Measurements from ENCODE around the gene NRXN3.

NRXN3 gene

DNA sequence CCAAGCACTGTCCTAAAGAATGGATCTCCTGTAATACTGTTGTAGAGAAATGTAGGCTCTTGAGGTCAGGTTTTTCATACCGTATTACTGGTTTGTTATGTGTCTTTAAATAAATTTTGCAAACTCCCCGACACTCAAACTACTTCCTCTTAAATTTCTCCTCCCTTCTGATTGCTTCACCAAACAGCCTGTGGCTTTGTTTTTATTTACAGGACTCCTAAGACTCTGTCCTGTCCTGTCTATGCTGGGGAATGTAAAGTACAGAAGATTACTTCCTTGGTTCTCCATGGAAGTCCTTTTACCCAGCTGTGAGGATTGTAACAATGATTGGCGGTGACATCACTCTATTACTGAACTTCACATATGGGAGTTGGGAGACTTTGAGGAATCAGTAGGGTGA is 1167.6 kb downstream of the NRXN3 start:
- DNase-seq: no peak
- intact Hi-C loops (cut with DNase I): no loop called here

DNA sequence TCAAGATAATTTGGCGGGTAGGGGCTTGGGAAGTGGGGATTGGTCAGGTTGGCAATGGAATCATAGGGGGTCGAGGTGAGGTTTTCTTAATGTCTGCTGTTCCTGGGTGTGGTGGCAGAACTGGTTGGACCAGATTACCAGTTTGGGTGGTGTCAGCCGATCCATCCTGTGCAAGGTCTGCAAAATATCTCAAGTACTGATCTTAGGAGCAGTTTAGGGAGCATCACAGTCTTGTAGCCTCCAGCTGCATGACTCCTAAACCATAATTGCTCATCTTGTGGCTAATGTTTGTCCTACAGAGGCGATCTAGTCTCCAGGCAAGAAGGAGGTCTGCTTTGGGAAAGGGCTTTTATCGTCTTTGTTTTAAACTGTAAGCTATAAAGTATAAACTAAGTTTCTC is 1172.8 kb downstream of the NRXN3 start:
- DNase-seq: no peak
- intact Hi-C loops (cut with DNase I): no loop called here

DNA sequence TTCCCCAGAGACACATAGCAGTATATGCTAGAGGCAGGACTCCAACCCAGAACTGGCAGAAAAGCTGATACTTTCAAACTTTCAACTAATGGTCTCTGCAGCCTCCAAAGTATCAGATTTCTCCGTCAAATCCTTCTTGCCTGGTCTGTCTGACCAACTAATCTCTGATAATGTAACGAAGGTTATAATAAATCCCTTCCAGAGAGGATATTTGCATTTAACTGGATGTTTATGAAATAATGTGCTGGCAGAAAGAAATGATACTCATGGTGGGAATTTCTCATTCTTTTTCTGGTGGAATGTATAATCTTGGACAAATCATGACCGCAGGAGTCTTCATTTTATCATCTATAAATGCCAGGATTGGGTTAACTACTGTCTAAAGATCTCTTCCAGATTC is 1180.8 kb downstream of the NRXN3 start:
- DNase-seq: no peak
- intact Hi-C loops (cut with DNase I): no loop called here

DNA sequence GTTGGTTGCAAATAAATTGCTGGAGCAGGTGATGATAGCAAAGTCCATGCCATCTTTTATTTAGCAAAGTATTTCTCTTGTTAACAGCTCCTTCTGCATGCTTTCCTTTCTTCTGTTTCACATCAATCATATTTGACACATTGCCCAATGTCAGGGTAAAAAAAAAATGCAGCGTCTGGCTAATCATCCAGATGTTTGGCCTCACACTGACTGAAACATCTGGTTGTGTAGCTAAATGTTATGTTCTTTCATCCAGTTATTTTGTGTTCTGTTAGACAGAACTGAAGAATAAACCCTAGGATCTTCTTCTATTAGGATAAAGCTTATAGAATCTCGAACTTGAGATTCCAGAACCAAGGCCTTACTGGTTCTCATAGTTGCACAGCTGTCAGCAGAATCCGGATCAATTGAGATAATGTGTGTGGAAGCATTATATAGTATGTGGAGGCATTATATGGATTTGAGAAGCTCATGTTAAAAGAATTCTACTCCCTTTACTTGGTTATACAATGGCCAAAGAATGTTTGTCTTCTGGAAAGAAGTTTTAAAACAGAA is 1182.0 kb downstream of the NRXN3 start:
- DNase-seq: no peak
- intact Hi-C loops (cut with DNase I): no loop called here

DNA sequence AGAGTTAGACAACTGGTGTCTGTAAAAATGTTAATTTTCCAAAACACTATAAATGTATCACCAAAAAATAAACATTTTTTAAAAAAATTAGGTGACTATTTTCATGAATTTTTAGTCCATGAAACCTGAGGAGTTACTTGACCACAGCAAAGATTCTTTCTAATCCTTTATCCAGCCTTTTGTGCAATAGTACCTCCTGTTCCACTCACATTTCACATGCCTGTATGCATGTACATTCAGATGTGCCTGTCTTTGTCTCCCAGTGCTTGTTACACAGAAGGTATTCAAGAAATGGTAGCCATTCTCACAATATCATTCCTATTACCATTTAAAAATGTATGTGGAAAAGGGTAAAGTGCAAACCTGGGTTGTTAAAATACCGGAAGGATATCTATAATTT is 1184.2 kb downstream of the NRXN3 start:
- DNase-seq: no peak
- intact Hi-C loops (cut with DNase I): no loop called here

DNA sequence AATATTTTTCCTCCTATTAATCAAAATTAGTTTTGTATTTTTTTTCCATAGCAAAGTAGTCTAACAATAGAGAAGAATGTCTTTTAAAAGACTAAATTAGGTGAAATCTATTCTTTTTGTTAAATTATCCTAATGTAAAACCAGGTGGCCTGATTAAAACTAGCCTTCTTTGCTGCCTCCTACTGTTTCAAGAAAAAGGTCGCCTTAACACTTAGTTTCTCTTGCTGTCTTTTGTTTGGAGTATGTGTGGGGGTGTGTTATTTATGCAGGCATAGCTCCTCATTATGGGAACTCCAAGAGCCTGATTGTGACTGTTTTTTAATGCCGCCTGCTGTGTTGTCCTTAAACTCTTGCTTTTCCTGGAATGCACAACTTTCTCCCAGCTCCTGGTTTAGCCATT is 1185.9 kb downstream of the NRXN3 start:
- DNase-seq: no peak
- intact Hi-C loops (cut with DNase I): no loop called here

DNA sequence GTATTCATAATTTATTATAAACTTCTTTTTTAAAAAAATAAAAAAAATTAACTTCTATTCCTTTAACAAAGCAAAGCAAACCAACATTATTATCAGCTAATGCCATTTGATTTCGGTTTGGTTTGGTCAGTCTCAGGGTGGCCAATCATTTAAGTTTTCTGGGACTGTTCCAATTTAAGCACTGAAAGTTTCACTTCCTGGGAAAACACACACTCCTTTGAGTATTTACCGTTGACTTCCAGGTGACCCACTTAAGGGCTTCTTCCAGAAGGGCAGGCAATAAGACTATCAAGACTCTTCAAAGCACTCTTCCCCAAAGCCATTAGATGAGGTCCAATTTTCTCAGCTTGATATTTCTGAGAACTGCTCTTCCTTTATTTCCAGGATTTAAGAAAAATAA is 1187.1 kb downstream of the NRXN3 start:
- intact Hi-C loops (cut with DNase I): no loop called here
- no peak for DNase-seq

DNA sequence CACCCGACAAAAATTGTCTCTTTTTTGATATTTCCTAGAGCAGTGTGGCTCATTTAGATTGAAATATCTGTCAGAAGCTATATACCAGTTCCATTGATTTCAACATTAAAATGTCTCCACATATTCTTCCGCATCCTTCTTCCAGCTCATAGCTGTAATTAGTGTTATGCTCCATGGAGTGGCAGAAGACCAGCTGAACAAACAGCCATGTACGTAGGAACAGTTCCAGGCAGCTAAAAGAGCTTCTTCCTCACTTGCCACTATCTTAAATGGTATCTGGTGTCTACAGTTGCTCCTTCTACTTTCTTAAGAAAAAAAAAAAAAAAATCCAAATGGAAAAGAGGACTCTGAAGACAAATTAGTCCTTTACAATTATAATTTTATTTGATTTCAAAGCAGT is 1193.1 kb downstream of the NRXN3 start:
- intact Hi-C loops (cut with DNase I): no loop called here
- no peak for DNase-seq

DNA sequence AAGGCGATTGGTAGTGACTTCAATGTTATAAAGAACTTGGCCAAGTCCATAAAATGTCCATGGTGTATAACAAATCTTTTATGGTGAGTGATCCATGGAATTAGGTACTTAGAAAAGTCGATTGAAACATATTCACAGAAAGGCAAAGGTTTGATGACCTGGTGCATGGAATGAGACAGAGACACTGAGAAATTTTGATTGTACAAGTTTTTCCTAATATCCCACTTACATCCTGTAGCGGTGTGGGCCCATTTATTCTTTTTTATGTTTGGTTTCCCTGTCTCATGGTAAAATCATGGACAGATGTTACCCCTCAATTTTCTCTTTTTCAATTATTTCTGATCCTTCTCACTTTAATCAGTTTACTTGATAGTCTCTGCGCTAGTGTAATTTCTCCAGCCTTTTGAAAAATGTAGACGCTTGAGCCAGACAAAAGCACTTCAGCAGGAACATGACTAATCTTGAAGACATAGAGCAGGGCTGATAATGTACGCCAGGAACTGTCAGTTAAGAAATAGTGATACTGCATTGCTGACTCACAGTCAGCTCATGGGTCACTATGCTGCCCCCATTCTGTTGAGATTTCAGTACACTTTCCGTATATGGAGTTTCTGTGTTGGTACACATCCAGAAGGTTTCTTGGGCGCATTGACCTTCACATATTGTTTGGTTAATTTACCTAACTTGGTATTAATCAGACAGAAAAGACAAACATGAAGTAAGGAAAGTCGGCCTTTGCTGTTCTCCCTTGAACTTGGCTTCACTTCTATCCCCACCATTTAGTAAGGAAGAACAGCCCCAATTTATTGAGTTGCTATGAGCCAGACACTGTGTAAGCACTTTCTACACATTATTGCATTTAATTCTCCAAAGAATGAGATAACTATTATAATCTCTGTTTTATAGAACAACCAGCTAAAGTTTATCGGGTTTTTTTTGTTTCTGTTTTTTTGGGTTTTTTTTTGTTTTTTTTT is 1199.5 kb downstream of the NRXN3 start:
- no peak for DNase-seq
- intact Hi-C loops (cut with DNase I): no loop called here

DNA sequence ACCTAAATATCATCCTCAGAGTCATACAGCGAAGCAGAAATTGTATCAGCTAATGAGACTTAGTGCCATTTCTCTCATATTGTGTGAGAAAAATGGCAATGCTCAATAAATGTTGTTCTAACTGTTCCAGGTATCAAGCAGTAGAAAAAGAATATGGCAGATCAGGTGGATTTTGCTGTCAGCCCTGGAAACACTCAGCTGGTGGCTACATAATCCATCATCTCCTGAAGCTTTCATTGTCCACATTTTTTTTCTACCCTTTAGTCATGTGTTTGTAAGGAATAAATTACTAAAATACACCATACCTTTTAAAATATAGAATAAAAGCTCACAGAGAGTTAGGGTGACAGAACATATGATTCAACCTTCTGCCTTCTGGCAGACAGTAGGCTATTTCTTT is 1200.8 kb downstream of the NRXN3 start:
- intact Hi-C loops (cut with DNase I): no loop called here
- no peak for DNase-seq

DNA sequence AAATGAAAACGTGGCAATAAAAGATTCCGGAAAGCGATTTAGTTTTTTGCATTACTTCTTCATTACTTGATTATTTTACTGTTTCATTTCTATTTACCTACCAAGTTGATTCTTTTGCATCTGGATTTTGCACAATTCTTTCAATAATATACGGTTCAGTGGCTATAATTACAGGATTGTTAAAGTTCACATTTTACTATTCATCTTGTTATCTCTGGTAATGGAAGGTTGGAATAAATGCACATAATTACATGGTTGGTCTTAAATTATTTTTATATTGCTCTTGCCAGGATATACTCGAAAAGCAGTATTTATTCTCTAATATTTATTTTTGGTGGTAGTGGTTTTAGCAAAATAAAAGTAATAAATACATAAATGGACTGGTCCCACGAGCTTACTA is 1203.3 kb downstream of the NRXN3 start:
- intact Hi-C loops (cut with DNase I): no loop called here
- DNase-seq: no peak

DNA sequence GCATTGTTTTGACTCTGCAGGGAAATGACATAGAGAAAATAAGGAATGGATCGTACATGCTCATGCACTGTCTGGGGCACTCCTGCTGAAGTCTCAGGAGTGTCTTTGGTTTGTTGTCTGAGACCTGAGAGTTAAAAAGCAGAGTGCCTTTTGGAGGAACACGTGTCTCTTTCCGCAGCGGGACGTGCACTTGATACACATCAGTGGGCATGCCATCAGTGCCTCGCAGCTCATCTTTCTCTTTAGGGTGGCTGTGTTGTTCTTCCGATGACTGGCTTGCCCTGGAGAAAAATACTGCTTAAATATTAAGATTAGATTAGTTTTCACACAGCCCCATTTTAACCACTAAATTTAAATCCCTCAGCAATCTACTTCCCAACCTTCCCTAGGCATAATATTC is 1205.2 kb downstream of the NRXN3 start:
- intact Hi-C loops (cut with DNase I): no loop called here
- DNase-seq: no peak

DNA sequence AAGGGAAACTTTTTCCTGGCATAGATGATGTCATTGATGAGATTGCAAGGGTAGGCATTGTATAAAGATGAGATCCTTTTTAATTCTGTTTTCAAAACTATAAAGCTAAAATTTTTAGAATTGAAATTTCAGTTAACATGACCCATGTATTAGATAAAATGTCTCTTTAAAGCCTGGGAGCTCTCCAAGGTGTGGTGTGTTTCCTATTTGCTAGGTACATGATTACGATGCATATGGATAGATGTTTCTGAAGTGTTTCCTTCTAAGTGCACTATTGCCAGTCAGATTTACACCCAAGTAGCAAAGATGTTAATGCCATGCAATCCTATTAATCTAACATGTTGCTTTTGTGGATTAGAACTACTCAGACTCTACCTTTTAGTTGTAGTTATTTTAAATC is 1206.4 kb downstream of the NRXN3 start:
- intact Hi-C loops (cut with DNase I): no loop called here
- DNase-seq: no peak

DNA sequence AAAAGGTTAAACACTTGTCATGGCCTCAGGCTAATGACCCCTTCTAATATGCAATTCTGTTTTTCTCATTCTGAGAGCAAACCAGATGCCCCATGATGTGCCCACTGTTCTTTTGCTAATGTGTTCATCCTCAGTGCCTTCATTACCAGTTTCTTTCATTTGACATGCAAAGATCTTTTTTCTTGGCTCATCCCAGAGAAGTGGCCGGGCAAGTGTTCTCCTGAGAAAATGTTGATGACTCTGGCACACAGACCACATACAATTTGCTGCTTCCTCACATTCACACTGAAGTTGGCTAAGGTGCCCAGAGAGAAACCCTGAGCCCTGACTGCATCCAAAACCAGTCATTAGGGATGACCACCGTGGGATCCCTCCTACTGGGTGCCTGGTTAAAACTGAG is 1207.8 kb downstream of the NRXN3 start:
- intact Hi-C loops (cut with DNase I): no loop called here
- DNase-seq: no peak

DNA sequence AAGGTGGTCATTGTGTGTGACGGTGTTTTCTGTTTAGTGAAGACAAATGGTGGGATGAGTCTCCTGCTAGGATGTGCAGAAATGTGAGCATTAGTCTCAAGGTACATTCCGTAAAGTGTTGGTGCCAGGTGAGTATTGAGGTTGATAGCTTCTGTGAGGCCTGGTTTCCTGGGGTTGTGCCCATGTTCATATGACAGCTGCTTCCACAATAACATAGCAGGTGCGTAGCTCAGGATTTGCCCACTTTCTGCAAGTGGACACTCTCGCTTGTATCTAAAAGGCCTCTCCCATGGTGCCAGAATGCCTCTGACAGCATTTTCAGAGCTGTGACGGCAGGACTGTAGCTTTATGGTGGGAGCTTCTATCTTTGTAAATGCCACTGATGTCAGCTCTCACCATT is 1209.1 kb downstream of the NRXN3 start:
- intact Hi-C loops (cut with DNase I): no loop called here
- DNase-seq: no peak

DNA sequence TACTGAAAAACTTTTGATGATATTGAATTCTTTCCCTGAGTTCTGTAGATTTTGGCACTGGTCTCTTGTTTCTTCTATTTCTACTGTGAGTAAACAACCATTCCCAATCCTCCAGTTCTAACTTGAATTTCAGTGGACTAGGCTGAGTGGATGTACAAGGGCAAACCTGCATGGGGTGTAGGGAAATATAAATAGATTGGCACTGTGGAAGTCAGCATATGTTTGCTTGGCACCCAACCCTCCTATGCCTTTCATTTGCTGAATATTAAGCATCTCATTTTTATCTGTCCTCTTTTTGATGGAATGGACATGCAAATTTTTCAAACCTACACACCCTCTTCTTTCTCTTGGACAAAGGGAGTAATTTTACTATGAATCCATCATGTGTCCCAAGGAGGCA is 1212.9 kb downstream of the NRXN3 start:
- DNase-seq: no peak
- intact Hi-C loops (cut with DNase I): no loop called here

DNA sequence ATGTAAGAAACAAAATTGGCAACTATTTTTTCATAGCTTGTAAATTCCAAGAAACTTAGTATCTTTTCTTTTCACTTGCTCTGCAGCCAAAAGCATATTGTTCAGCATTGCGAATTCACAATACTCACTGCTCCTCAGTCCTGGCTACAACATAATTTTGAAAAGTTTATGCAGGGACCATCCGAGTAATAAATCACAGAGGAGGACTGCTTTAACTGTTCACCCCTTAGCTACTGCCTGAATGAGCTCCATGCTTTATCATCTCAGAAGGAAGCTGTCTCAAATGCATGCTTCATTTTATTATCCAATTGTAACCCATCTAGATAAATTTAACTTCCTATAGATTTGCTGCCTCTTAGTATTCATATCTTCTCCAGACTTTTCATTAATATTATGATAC is 1213.3 kb downstream of the NRXN3 start:
- intact Hi-C loops (cut with DNase I): no loop called here
- DNase-seq: no peak

DNA sequence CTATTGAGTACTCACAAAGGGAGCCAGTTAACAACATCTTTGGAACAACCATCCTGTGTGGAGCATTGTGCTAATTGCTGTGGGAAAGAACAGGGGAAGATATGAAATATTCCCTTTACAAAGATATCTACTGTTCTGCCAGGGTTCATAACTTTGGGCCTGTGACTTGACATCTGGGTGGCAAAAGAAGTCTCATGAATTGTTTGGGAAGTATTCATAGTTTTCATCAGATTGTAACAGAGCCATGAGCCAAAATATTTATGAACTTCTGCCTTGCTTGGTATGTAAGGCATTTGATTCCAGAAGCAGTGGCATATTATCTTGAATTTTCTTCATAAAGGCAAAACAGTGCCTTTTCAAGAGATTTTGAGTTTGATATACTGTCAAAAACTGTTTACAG is 1224.9 kb downstream of the NRXN3 start:
- DNase-seq: no peak
- intact Hi-C loops (cut with DNase I): no loop called here

DNA sequence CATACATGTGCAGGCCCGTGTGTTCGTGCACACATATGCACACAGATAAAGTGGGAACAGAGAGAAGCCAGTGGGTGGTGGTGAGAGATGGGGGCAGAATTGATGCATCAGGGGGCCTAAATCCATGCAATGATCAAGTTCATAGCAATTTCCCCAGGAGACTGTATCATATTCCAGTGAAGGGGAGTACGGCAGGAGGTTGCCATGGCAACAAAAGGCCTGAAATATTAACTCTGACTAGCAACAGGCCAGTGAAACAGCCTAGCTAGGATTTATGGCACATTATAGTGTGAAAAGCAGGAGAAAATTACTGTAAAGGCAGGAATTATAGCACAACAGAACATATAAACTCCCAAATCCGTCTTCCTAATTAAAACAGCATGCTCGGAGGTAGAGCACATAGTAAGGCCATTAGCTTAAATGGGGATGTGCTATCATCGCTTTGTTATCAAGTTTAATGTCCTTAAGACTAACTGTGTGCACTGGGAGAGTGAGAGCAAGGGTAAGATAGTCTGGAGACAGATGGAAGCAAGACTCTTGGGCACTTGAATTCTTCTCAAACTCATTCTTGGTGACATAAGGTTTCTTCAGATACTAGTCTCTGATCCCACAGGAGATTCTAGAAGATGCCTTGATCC is 1234.8 kb downstream of the NRXN3 start:
- DNase-seq: peak in 3 of 10 donors; percentile 4 to 57 (median 9)
- intact Hi-C loops (cut with DNase I): no loop called here

DNA sequence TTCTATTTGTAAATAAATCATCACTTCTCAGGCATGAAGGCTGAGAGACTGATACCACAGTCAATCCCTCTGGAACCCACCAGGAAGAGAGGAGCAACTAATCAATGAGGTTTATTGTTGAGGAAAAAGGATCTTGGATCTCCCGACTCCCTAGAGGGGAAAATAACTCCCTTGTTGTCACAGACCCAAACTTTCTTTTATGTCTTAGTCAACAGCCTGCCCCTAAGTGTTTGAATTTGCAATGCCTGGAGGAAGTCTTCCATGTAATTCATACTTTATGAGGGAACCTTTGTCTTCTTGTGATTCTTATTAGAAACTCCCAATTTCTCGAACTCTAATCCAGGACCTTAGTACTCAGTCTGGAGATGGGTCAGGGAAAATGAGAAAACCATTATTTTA is 1235.3 kb downstream of the NRXN3 start:
- intact Hi-C loops (cut with DNase I): no loop called here
- no peak for DNase-seq

DNA sequence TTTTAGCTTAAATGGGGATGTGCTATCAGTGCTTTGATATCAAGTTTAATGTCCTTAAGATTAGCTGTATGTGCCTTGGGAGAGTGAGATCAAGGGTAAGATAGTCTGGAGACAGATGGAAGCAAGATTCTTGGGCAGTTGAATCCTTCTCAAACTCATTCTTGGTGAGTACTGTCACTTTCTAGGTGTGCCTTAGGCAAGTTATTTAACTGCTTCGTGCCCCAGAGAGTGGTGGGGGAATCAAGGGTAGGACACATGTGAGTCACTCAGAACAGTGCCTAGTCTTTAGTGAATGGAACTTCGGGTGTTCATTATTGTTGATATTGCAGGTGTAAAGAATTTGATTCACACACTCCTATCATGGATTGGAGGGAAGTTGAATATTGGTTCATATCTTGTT is 1237.4 kb downstream of the NRXN3 start:
- DNase-seq: no peak
- intact Hi-C loops (cut with DNase I): no loop called here

DNA sequence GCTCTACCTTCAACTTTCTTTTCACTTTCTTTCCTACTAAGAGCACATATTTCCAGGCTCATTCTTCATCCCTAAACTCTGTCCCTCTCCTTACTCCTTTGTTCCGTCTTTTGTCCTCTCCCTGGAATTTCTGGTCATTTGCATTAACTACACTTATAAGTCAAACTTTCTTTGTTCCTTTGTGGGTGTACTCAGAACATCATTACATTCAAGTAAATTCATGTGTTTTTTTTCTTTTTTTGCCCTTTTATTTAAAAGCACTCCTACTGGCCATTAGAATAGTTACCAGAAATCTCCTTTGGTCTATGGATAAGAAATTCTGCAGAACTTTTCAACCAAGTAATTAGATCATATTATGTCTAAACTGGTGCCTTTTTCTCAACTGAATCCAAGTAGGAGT is 1238.5 kb downstream of the NRXN3 start:
- no peak for DNase-seq
- intact Hi-C loops (cut with DNase I): no loop called here
